ENCODE results near the gene MIPEP. TPM values are rescaled to one million over a fixed set of nuclear protein-coding genes. Genes with fewer than 3 reads are reported as not detected.

Gene MIPEP
- total RNA-seq, 3 donors from 2014 or later, result 11.0 to 23.0 (median 20.0) TPM

DNA sequence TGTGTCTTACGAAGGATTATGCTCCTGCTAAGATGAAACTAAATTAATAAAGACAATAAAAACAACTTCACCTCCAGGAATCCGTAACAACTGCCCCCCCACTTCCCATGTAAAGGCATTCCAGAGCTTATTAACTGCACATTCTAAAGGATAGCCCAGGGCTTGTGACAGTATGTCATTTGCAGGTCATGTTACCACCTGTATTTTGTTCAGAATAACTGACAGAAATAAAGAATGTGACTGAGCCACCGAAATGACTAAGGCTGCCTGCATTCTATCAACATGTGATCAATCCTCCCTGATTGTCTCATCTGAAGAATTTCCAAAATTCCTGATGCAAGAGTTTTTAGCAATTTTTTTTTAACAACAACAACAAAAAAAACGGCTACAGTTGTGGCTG, 117.2 kb downstream of the MIPEP start:
- no peak for TF ChIP-seq POLR2AphosphoS5 (IDR thresholded peaks at IDR 0.05)
- no peak for TF ChIP-seq POLR2A (IDR thresholded peaks at IDR 0.05)
- TF ChIP-seq, protein P1, sequence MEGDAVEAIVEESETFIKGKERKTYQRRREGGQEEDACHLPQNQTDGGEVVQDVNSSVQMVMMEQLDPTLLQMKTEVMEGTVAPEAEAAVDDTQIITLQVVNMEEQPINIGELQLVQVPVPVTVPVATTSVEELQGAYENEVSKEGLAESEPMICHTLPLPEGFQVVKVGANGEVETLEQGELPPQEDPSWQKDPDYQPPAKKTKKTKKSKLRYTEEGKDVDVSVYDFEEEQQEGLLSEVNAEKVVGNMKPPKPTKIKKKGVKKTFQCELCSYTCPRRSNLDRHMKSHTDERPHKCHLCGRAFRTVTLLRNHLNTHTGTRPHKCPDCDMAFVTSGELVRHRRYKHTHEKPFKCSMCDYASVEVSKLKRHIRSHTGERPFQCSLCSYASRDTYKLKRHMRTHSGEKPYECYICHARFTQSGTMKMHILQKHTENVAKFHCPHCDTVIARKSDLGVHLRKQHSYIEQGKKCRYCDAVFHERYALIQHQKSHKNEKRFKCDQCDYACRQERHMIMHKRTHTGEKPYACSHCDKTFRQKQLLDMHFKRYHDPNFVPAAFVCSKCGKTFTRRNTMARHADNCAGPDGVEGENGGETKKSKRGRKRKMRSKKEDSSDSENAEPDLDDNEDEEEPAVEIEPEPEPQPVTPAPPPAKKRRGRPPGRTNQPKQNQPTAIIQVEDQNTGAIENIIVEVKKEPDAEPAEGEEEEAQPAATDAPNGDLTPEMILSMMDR (IDR thresholded peaks at IDR 0.05), result no peak
- H3K9me3 ChIP-seq, result no peaks in the 10 kb centered on the region
- H3K27me3 ChIP-seq, result no peaks in the 10 kb centered on the region
- H3K4me3 ChIP-seq, result no peak overlapping the region
- no peaks in the 10 kb centered on the region for H3K4me1 ChIP-seq
- intact Hi-C loops (cut with DNase I; ENCODE audit: low total_unique reads), result no loop called here
- no peak overlapping the region for H3K27ac ChIP-seq
- no peaks in the 10 kb centered on the region for H3K36me3 ChIP-seq
- no peak for DNase-seq (ENCODE audit: low spot score in 2 of 2)

DNA sequence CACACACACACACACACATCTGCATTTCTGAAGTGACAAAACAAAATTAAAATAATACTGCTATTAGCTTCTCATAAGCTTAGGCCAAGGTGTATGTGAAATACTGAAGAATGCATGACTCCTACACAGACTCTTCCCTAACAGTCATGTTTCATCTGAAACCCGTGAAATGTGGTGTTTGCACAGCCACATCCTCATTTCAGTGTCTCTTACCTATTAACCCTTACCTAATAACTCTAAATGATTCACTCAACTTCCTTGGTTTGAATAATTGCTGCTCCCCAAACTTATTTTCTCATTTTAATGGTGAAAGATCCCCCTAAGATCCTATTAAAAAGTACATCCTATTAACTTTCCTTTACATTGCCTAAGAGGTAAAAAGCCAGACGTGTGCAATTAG, 117.6 kb downstream of the MIPEP start:
- H3K9me3 ChIP-seq, result no peaks in the 10 kb centered on the region
- intact Hi-C loops (cut with DNase I; ENCODE audit: low total_unique reads), result no loop called here
- no peaks in the 10 kb centered on the region for H3K27me3 ChIP-seq
- no peak for TF ChIP-seq POLR2A (IDR thresholded peaks at IDR 0.05)
- TF ChIP-seq, protein P1 (IDR thresholded peaks at IDR 0.05), result no peak
- no peak for TF ChIP-seq POLR2AphosphoS5 (IDR thresholded peaks at IDR 0.05)
- H3K4me1 ChIP-seq, result no peaks in the 10 kb centered on the region
- H3K36me3 ChIP-seq, result no peaks in the 10 kb centered on the region
- no peak for DNase-seq (ENCODE audit: low spot score in 2 of 2)
- H3K4me3 ChIP-seq, result no peak overlapping the region
- no peak overlapping the region for H3K27ac ChIP-seq

DNA sequence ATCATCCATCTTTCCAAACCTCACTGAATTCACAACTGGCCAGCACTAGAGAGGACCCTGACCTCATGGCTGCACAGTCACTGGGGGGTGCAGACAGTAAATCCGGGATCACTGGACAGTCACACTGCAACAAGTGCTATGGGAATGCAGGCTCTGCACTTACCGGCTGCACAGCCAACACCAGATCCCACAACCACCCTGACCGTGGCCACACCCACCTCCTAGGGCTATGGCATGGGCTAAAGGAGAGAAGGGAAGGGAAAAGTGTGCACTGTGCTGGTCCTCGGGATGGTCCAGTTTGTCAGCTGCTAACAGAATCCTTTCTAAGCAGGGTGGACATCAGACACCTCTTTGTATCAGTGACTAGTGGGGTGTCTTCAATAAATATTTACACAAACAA, 118.2 kb downstream of the MIPEP start:
- H3K36me3 ChIP-seq, result no peaks in the 10 kb centered on the region
- no peak overlapping the region for H3K27ac ChIP-seq
- no peaks in the 10 kb centered on the region for H3K27me3 ChIP-seq
- DNase-seq (ENCODE audit: low spot score in 2 of 2), result no peak
- no peaks in the 10 kb centered on the region for H3K4me1 ChIP-seq
- no peaks in the 10 kb centered on the region for H3K9me3 ChIP-seq
- H3K4me3 ChIP-seq, result no peak overlapping the region
- intact Hi-C loops (cut with DNase I; ENCODE audit: low total_unique reads), result no loop called here
- TF ChIP-seq, protein P1 (IDR thresholded peaks at IDR 0.05), result no peak

DNA sequence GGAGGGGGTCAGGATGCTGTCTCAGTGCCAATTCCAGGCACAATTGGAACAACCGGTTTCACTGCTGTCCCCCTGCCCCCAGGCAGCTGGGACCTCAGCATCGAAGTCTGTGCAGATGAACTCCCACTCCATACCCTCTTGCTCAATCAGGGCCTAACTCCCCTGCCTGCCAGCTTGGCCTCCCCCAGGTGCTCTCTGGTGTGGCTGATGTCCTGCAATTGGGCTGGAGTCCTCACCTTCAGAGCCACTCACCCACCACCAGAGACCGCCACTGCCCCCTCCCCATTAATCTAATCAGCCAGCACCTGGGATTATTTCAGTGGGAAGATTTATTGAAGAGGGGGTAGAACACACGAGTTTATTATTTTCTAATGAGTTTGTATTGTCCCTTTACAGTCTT, 118.8 kb downstream of the MIPEP start:
- H3K4me1 ChIP-seq, result no peaks in the 10 kb centered on the region
- no peak overlapping the region for H3K27ac ChIP-seq
- TF ChIP-seq POLR2A (IDR thresholded peaks at IDR 0.05) (no peak), POLR2AphosphoS5 (IDR thresholded peaks at IDR 0.05) (no peak)
- TF ChIP-seq, protein P1 (IDR thresholded peaks at IDR 0.05), result no peak
- DNase-seq (ENCODE audit: low spot score in 2 of 2), result no peak
- no peak overlapping the region for H3K4me3 ChIP-seq
- H3K36me3 ChIP-seq, result no peaks in the 10 kb centered on the region
- no peaks in the 10 kb centered on the region for H3K9me3 ChIP-seq
- H3K27me3 ChIP-seq, result no peaks in the 10 kb centered on the region
- intact Hi-C loops (cut with DNase I; ENCODE audit: low total_unique reads), result no loop called here

DNA sequence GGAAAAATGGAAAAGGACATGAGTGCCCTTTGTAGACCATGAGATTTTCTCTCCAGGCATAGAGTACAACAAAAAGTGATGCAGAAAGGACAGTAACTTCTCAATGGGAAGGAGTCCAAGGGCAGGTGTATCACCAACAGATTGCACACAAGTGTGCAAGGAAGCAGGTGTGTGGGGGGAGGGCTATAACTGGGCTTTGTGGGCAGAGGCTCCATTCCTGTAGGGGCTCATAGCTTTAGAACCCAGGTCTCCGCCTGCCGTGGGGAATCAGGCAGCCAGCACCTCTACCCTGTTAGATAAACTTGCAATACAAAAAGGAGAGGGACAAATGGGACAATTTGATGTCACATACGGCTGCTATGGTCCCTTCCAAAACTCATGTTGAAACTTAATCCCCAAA, 119.8 kb downstream of the MIPEP start:
- no peak overlapping the region for H3K4me3 ChIP-seq
- no peak for DNase-seq (ENCODE audit: low spot score in 2 of 2)
- no peaks in the 10 kb centered on the region for H3K36me3 ChIP-seq
- no peaks in the 10 kb centered on the region for H3K4me1 ChIP-seq
- no peaks in the 10 kb centered on the region for H3K9me3 ChIP-seq
- H3K27ac ChIP-seq, result no peak overlapping the region
- intact Hi-C loops (cut with DNase I; ENCODE audit: low total_unique reads), result no loop called here
- H3K27me3 ChIP-seq, result no peaks in the 10 kb centered on the region
- no peak for TF ChIP-seq POLR2AphosphoS5 (IDR thresholded peaks at IDR 0.05)
- TF ChIP-seq, protein P1 (IDR thresholded peaks at IDR 0.05), result no peak
- TF ChIP-seq POLR2A (IDR thresholded peaks at IDR 0.05), result no peak

Data from breast epithelium (tissue), 4 donors.